GM21723 (cell line): ENCODE data around the gene TGFB2.

Experiments used
- ATAC-seq: cut with Tn5 transposase; IDR thresholded peaks from one replicate; pipeline ENCODE4 v1.9.1; 2021; ENCODE audit warnings: mild to moderate bottlenecking, moderate library complexity; ENCODE audit not compliant: unreplicated experiment

The TGFB2 gene

DNA sequence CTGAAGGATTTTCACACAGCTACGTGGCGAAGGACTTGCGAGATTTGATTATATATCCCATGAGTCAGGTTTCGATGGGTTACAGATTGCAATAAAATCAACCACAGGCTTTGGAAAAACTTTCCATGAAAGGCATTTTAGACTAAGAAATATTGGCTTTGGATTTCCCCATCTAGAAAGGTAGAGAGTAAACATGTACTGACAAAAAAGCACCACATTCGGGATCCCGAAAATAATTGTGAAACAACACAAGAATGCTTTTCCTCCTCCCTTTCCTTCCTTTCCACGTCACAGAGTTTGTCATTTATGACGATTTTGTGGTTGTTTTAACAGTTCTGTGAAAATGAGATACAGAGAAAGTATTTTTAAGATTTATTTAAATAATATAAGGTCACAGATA lies 38.5 kb downstream of the TGFB2 start:
- ATAC-seq, result no peak

DNA sequence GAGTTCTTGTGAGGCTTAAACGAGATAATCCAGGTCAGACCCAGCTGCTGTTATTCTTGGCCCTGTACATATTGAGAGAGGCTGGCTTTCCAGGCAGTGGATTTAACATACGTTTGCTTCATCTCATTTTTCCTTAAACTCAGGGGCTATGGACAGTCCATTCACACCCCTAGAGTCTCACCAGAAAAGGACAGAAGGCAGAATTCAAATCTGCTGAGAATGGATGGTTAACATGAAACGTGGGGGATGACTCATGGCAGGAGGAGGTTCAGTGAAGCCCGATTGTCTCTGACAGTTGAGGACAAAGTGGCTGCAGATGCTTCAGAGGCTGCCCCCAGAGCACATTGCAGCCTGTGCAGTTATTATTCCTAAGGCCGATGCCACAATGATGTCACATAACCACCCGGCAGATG lies 39.5 kb downstream of the TGFB2 start:
- no peak for ATAC-seq

DNA sequence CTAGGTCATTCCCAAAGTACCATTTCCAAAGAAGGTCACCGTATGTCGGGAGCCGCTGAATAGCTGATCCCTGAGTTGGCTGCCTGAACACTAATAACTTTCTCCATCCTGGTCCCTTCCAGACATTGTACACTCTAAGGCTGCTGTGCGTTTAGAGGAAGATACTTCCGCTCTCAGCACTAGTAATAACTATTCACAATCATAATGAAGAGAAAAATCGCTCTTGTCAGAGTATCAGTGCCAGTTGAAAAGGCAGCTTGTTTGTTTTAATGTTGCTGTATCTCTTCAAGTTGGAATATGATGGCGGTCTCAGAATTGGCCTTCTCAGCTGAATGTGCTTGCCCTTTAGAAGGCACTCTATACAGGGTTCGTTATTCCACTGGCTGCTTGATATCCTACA lies 43.5 kb downstream of the TGFB2 start:
- no peak for ATAC-seq

DNA sequence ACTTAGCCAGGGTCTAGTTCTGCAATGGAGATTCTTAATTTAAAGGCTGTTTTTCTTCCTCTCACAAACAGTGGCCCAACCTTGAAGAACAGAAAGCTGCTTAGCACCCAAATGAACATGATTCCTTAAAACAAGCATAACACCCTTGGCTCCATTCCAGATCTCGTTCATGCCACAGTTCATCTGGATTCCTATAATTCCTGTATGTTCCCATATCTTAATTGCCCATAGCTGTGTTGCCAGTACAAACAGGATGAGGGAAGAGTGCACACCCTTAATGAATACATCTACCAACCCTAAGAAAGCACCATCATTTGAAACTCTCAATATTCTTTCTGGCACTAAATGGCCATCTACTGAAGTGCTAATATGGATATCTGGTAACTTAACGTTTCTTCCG lies 45.5 kb downstream of the TGFB2 start:
- no peak for ATAC-seq

DNA sequence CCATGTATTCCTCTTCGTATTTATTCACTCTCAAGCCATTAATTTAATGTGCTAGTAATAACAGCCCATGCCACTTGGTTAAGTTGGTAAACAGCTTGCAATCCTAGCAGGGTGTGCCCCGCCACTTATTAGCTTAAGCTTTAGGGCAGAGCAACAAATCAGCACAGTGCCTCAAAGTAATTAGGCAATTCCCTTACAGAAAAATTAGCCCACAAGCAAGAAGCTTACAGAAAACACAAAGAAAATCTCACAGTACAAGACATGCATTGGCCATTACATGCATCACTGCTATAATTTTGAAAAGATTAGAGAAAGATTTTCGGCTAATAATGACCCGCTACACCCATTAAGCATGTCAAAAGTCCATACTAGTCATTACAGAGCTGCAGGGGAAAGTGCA lies 47.6 kb downstream of the TGFB2 start:
- no peak for ATAC-seq

DNA sequence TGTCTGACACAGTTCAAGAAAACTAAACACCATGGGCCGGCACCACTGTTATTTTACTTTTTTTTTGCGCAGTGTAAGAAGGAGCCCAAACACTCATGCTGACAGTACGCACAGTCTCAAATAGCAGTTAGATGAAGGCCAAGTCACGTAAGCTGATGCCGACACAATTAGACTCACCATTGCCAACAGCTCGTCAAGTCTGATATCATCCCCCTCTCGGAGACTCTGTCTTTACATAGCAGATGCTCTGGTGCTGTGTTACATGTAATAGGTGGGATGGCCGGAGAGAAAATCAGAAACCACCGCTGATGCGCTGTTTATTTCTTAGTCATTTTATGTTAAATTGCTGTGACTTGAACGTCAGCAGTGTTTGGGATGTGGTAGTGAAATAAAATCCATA lies 49.3 kb downstream of the TGFB2 start:
- no peak for ATAC-seq

DNA sequence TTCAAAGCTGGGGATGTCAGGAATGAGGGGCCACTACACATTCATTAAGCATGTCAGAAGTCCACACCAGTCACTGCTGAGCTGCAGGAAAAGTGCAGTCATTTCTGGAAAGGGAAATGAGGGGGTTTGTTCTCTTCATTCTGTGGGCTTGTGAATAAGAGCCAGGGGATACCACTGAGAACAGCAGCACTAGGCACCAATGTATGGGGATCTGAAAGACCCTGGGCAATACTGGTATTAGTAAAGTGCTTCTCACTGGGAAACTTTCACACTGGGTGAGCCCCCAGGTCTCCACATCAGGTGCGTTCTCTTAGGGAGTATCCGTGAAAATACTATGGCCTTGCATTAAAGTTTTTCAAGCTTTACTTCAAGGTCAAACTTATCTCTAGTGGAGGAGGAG lies 49.9 kb downstream of the TGFB2 start:
- no peak for ATAC-seq

DNA sequence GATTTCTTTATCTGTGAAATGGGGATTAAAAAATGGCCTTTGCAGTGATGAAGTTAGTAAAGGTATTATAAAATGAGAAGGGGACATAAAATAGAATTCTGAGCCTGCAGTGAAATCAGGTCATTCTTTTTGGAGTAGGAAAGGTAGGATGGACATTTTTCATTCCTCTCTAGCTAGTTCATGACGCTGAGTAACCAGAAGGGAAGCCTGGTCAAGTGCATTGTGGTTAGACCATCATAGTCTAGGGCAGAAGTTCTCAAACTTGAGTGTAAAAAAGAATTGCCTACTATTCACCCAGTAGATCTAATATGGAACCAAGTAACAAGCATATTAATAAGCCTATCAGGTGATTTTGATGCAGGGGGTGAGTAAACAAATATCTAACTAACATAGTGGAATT lies 50.8 kb downstream of the TGFB2 start:
- no peak for ATAC-seq

DNA sequence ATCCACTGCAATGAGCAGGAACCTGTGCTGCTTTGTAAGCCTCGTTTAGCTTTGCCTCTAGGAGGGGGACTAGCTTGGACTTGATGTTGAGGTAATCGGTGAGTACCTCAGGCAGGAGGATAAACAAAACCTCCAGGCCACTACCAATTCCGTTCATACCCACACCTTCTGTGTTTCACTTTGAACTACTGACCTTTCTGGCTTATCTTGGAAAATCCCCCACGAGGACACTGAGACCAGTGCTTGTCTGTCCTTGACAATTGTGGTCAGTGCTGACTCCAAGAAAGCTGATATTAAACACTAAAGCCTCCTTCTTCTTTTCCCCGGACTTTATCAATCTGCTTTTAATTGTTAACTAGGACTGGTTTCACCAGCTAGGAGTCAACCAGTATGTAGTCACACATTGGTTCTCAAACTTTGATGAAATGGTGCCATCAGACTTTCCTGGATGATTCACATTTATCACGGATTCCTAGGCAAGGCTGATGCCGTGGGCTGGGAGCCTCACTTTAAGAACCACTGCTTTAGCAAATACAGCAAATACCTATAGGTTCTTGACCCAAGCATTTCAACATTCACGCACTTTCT lies 52.7 kb downstream of the TGFB2 start:
- no peak for ATAC-seq

DNA sequence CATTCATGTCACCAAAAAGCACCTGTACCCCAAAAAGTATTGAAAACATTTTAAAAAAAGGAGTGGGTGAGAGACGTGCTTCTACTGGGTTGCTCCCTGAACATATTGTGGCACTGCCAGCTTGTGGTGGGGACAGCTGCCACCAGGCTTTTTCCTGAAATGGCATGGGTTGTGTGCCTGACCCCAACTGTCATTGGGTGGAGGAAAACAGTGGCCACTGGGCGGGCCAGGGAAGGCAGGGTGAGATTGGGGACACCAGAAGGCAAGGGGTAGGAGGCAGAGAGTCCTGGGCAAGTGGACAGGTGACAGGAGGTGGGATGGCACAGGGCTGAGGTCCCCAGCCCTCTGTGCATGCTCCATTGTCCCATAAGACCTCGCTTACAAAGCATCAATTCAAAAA lies 55.5 kb downstream of the TGFB2 start:
- no peak for ATAC-seq

DNA sequence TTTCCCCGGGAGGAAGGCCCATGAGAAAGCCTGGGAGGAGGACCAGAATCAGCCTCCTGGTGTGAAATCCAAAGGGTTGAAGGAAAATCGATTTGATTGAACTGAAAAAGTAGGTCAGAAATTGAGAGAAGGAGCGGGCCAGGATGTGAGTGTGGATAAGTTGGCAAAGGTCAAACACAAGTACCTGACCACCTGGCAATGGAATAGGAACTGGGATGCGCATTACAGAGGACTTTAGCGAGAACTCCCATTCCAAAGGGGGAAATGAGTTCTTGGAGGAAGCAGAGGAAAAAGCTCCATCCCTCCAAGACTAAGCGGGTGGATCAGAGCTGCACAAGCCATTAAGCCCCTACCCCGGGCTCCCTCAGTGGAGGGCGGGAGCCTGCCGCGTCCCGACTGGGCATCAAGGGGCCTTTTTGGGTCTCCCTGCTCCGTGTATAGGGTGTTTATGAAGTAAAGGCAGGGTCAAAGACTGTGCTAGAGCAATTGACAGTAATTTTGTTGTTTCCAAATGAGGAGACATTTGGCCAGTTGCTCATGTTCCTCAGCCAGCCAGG lies 56.4 kb downstream of the TGFB2 start:
- ATAC-seq, result no peak

DNA sequence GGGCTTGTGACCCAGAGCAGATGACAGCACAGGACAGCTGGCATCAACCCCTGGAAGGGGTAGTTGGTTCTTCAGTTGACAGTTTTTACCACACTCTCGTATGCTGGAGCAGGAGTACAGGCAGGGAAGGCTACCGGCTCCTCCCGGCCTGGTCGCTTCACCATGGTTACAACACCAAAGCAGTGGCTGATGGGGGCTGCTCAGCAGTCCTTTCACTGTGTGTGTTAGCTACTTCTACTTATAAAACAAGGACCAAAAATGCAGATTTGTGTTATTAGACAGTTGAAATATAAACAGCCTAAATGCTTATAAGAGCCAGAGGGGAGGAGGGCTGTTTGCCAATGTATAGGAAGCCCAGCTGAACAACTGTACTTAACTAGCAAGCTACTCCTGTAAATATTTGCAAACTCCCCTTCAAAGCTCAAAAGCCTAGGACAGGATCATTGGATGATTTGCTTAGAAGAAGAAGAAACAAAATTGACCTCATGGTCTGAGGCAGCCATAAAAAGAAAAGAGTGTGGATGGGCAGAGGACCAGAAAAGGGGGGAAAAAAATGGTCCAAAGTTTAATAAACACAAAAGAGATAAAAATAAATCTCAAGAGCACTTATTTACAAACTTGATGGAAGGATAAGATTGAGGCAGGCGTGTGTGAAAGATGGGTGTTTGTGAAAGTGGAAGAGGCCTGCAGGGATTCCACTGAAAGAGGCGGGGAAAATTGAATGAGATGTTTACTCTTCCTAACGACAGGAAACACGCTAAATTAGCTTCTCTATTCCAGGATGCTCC lies 57.1 kb downstream of the TGFB2 start:
- ATAC-seq, result no peak

DNA sequence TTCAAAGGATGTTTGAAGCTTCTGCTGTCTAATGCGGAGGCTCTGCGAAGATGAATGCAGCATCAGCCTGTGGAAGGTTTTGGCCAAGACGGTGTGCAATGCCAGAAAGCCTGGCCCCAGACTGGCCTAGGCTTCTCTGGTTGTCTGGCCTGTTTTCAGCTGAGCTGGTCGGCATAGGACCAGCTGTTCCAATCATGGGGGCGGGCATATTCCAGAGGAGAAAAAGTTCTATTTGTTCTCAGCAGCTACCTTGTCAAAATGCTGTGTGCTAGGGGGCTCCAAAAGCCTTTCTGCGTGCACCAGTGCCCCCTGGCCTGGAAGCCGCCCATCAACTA lies 57.6 kb downstream of the TGFB2 start:
- ATAC-seq, result no peak

DNA sequence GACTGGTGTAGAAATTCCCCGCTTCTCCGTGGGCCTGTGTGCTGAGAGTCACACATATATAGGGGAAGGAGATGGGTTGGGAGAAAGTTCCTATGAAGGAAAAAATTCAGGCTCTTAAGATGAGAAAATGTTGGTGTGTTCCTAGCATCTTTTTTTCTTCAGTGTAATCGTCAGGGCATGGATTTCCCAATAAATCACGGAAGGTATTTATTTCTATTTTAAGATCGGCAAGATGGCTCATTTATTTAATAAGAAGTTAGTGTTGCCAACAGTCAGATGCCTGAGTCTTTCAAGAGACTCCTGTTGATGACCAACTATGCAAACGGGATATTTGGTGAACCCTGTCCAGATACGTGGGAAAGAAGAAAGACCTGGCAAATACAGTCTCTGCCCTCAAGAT lies 58.2 kb downstream of the TGFB2 start:
- no peak for ATAC-seq

DNA sequence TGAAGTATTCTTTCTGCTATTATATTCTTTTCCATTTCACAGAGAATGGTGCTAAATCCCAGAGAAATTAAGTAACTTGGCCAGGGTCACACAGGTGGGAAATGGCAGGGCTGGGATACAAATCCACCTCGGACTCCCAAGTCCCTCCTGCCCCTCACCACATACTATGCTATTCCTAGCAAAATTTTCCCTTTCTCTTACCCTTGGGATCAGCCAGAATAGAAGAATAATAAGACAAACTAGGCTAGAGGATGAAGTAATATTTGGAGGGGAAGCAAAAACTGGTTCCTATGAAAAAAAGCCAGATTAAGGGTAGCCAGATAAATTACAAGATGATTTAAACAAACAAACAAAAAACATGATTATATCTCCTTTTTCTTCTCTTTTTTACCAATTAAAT lies 62.5 kb downstream of the TGFB2 start:
- ATAC-seq, result no peak

DNA sequence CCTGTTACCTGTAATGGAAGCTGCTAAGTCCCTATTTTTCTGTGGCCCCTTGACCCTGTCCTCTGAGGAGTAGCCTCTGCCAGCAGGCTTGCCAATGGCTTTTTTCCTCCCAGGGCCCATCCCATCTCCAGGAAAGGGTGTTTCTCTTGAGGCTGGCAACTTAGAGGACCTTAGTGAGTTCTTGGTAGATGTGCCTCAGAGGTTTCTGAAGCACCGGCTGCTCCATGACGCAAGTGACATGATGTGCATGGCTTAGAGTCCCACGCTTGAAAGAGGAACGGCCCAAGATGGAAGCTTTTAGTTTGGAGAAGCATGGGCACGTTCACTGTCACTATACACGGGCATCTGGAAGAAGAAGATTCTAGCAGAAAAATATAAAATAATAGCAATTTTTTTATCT lies 63.0 kb downstream of the TGFB2 start:
- ATAC-seq, result no peak

DNA sequence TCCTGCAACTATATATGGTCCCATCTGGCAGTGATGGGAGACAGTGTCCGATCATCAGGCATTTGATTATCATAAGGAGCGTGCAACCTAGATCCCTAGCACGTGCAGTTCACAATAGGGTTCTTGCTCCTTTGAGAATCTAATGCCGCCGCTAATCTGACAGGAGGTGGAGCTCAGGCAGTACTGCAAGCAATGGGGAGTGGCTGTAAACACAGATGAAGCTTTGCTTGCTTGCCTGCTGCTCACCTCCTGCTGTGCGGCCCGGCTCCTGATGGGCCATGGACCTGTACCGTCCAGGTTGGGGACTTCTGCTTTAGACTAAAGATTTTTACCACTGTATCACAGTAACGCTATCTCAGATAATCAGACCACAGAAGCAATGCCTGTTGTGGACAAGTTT lies 63.8 kb downstream of the TGFB2 start:
- ATAC-seq, result no peak

DNA sequence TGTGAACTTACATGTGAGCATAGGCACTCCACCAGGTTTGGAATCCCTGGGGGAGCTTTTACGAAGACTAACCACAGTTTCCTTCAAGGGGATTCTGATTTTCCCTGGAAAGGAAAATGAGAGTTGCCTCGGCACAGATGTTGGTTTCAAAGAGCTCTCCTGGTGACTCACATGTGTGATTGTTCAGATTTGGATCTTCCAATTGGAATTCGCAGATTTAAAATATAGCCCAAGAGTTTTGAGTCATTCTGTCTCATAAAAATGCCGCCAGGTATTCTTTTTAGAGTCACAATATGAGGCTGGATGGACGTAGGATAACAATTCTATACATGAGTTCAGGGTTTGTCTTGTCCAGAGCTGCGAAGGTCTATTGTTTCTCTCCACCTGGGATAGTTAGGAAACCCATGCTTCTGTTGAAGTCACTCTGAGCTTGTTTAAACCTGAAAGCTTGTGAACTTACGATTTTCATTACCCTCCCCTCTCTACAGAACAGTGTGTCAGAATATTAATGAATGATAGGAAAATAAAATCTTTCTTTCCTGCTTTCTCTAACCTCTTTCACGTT lies 64.9 kb downstream of the TGFB2 start:
- ATAC-seq, result no peak

DNA sequence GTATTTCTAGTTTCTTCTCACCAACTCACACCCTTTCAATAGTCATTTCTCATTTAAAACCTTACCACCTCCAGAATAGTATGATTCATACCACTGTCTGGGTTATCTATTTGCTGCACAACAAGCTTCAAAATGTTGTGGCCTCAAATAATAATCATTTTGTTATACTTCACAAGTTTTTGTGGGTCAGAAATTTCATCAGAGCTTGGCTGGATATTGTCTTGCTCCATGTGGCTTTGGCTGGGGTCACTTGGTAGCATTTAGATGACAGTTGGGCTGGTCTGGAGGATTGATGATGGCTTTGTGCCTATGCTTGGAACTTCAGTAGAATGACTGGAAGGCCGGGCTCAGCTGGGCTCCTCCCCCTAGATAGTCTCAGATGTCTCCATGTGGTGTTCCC lies 66.0 kb downstream of the TGFB2 start:
- no peak for ATAC-seq

DNA sequence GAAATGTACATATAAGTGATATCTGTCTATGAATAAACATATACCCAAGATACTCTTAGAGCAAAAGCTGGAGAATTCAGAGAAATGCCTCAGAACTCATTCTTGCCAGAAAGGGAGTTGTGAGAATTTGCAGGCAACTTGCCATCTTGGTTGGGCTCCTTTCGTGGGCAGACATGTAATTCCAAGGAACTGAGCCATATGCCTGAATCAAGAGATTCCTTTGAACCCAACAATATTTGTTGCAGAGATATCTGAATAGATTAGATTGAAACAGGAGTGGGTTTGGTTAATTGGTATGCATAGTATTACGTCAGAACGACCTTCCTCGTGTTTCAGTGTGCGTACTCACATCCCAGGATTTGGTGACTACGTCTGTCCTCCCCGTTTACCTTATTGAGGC lies 67.0 kb downstream of the TGFB2 start:
- no peak for ATAC-seq

DNA sequence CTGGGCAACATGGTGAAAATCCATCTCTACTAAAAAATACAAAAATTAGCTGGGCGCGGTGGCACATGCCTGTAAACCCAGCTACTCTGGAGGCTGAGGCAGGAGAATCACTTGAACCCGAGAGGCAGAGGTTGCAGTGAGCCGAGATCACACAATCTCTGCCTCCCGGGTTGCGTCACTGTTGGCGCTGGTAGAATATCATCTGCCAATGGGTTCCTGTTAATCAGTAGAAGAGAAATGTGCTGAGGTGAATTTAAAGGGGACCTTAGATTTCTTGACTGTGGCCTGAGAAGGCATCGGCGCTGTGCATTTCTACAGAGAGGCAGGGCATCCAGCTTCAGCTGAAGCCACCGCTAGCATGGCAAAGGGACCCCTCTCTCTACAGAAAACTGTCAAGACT lies 68.0 kb downstream of the TGFB2 start:
- no peak for ATAC-seq

DNA sequence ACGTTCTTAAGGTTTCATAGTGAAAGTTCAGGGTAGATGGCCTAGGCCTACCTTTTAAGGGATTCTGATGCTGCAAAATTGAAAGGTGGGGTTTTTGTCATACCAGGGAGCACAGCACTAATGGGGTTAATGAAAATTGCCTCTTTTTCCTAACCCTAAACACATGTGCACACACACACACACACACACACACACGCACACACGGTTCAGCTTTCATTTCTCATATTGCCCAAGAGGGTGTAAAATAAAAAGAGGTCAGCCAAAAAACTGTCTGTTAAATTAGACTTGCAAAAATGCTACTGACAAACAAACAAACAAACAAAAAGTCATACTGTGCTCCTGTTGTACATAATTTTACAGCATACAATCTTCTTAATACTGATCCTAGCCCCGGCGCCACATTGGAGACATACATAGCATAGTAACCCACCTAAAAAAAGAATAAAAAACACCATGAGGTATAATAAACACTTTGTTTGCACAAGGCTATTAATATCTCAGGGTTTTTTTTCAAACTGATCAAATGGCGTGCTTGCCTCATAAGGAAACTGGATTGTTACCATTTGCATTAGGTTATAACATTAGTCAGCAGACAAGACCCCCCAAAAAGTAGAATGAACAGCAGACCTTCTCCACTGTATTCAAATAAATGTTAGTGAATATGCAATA lies 69.1 kb downstream of the TGFB2 start:
- ATAC-seq, result no peak
